Body of pancreas (tissue), 4 donors: ENCODE measurements around the gene KIF13A. TPM values are rescaled to one million over a fixed set of nuclear protein-coding genes. Genes with fewer than 3 reads are reported as not detected.

Experiments
- ATAC-seq: fragments of 150-250 bp; one replicate; pipeline ENCODE4 v1.9.1; 2016
- DNase-seq, 4 donors: peaks; one replicate each; pipeline ENCODE4 v3.0.0-alpha.2; 2019
- H3K27ac ChIP-seq, 4 donors: fragments of 200-600 bp; sonication (generic); 1 replicate in 3 of 4; 2 replicates in 1 of 4; pipeline versions ENCODE4 v1.5.1 to v1.6.1; 2016 to 2019; ENCODE audit warnings: mild to moderate bottlenecking in 1 of 4, mixed read lengths in 1 of 4, moderate library complexity in 1 of 4
- H3K27me3 ChIP-seq, 2 donors: fragments of 200-600 bp; sonication (generic); one replicate each; pipeline ENCODE4 v1.6.0; 2016; ENCODE audit warnings: mild to moderate bottlenecking in 1 of 2
- H3K36me3 ChIP-seq, 2 donors: fragments of 200-600 bp; sonication (generic); replicated peaks in 1 of 2; 2 replicates each; pipeline ENCODE4 v1.5.1; 2016; ENCODE audit warnings: low read depth in 2 of 2; ENCODE audit not compliant: insufficient read depth in 1 of 2
- H3K4me1 ChIP-seq: fragments of 200-600 bp; sonication (generic); one replicate; pipeline ENCODE4 v1.6.0; 2016
- H3K4me3 ChIP-seq, 2 donors: fragments of 200-600 bp; sonication (generic); 1 replicate in 1 of 2; 2 replicates in 1 of 2; pipeline ENCODE4 v1.5.1; 2016 to 2019
- H3K9me3 ChIP-seq, 3 donors: fragments of 200-600 bp; sonication (generic); 1 replicate in 2 of 3; 2 replicates in 1 of 3; pipeline ENCODE4 v1.5.1; 2016
- POLR2A ChIP-seq, 3 donors: fragments of 450-650 bp; IDR thresholded peaks; one replicate each; pipeline ENCODE4 v1.6.1; 2016; ENCODE audit warnings: antibody characterized with exemption in 3 of 3, mild to moderate bottlenecking in 2 of 3
- WGBS, 2 donors: methylation state at CpG; one replicate each; pipeline ENCODE4 v1.1.5; 2017; 5-methylcytosine and 5-hydroxymethylcytosine counted together
- intact Hi-C: fragments of 100-400 bp; cut with DNase I; formaldehyde crosslinking; loops from one replicate; pipeline ENCODE4 v1.15.1; 2023
- total RNA-seq, 2 donors: library from RNA; depleted of rRNA; stranded (reverse); fragments of >200 nt; gene quantifications; one replicate each; pipeline ENCODE4 v1.1.0, GENCODE V29; 2016
- TF ChIP-seq, protein P1 (sequence below), 7 experiments: fragments of 450-650 bp in 4 of 7; fragments of 200-600 bp in 3 of 7; sonication (generic) in 3 of 7; IDR thresholded peaks; one replicate each; pipeline ENCODE4 v1.5.1; 2016 to 2019; ENCODE audit warnings: antibody characterized with exemption in 7 of 7

The KIF13A gene
- total RNA-seq, 2 donors from 2014 or later: 13.2 to 17.1 TPM

DNA sequence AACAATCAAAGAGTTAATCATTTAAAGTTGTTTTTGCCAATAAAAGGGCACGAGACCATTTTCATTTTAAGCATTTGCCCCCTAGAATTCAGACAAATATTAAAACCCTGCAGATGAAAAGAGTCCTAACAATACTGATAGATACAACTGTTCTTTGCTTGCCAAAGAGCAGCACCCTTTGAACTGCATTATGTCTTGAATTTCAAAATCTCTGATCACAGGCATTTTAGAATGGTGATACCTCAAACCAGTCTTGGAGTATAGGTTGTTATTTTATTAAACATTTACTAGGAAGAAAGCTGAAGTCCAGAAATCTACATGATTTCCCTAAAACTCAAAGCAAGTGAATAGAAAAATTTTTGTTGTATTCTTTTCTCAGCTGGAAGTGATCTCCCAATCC, 108.7 kb downstream of the KIF13A start:
- intact Hi-C loops: no loop called here
- WGBS, 2 donors: 73% methylated on average over 1 of the region's 1 CpG
- no peak for ATAC-seq
- Histone ChIP-seq H3K27me3 (no peaks in the 10 kb centered on the region), H3K27ac (no peak overlapping the region), H3K36me3 (no peaks in the 10 kb centered on the region), H3K4me3 (no peak overlapping the region), H3K4me1 (no peaks in the 10 kb centered on the region), H3K9me3 (no peaks in the 10 kb centered on the region)
- TF ChIP-seq POLR2A (IDR thresholded peaks at IDR 0.05): no peak
- TF ChIP-seq, protein P1, sequence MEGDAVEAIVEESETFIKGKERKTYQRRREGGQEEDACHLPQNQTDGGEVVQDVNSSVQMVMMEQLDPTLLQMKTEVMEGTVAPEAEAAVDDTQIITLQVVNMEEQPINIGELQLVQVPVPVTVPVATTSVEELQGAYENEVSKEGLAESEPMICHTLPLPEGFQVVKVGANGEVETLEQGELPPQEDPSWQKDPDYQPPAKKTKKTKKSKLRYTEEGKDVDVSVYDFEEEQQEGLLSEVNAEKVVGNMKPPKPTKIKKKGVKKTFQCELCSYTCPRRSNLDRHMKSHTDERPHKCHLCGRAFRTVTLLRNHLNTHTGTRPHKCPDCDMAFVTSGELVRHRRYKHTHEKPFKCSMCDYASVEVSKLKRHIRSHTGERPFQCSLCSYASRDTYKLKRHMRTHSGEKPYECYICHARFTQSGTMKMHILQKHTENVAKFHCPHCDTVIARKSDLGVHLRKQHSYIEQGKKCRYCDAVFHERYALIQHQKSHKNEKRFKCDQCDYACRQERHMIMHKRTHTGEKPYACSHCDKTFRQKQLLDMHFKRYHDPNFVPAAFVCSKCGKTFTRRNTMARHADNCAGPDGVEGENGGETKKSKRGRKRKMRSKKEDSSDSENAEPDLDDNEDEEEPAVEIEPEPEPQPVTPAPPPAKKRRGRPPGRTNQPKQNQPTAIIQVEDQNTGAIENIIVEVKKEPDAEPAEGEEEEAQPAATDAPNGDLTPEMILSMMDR (IDR thresholded peaks at IDR 0.05): no peak
- DNase-seq: no peak

DNA sequence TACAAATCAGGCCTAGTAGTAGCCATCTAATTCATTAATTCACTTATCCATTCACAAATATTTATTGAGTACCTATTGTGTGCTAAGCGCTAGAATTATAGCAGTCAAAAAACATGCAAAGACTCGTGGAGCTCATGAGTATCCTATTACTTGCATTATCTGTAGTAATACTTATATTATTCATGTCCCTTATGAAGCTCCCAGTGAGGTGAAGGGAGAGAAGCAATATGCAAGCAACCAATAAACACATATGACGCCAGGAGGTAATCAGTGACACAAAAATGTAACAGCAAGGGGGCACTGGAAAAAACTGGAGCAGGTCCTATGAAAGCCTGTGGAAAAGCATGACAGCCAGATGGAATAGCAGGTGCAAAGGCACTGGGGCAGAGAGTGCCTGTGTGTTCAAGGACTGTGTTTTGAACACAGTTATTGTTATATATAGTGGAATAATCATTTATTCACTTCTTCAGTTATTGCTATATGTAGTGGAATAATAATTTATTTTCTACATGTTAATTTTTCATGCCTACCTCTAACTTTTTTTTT, 109.5 kb downstream of the KIF13A start:
- TF ChIP-seq POLR2A (IDR thresholded peaks at IDR 0.05): no peak
- TF ChIP-seq, protein P1 (IDR thresholded peaks at IDR 0.05): no peak
- 92 to 96% methylated on average over 3 of the region's 3 CpGs for WGBS, 2 donors
- DNase-seq: no peak
- Histone ChIP-seq H3K36me3 (no peaks in the 10 kb centered on the region), H3K27me3 (no peaks in the 10 kb centered on the region), H3K27ac (no peak overlapping the region), H3K4me1 (no peaks in the 10 kb centered on the region), H3K9me3 (no peaks in the 10 kb centered on the region), H3K4me3 (no peak overlapping the region)
- no peak for ATAC-seq
- intact Hi-C loops: no loop called here

DNA sequence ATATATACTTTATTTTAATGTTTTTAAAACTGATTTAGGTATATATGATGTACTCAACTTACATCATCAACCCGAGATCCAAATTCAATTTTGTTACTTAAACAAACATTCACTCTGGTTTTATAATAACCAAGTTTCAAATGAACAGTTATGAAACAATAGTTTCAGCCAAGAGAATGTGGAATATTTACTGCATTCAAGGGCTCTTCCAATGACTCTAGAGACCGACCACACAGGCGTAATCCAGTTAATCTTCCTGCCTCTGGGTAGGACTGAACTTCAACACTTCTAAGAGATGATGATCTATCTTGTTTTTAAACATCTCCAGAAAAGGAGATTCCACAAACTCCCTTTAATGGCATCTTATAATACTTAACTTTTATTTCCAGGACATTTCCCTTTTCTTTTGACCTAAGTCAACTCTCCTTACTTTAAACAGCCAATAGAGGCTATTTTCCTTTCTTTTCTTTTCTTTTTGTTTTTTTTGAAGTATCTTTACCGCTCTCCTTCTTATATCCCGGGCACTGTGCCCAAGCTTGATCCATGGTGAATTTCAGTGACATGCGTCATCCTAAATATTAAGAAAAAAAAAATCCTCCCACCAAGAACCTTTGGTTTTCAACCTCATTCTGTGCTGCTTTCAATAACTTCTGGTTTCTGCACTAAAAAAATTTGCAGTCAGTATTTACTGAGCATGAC, 110.1 kb downstream of the KIF13A start:
- H3K36me3 ChIP-seq: no peaks in the 10 kb centered on the region
- intact Hi-C loops: no loop called here
- no peak overlapping the region for H3K27ac ChIP-seq
- WGBS, 2 donors: 82 to 83% methylated on average over 6 of the region's 6 CpGs
- no peak overlapping the region for H3K4me3 ChIP-seq
- no peaks in the 10 kb centered on the region for H3K27me3 ChIP-seq
- ATAC-seq (no peak), DNase-seq (no peak)
- H3K4me1 ChIP-seq: no peaks in the 10 kb centered on the region
- TF ChIP-seq POLR2A (IDR thresholded peaks at IDR 0.05): no peak
- TF ChIP-seq, protein P1 (IDR thresholded peaks at IDR 0.05): no peak
- H3K9me3 ChIP-seq: no peaks in the 10 kb centered on the region

DNA sequence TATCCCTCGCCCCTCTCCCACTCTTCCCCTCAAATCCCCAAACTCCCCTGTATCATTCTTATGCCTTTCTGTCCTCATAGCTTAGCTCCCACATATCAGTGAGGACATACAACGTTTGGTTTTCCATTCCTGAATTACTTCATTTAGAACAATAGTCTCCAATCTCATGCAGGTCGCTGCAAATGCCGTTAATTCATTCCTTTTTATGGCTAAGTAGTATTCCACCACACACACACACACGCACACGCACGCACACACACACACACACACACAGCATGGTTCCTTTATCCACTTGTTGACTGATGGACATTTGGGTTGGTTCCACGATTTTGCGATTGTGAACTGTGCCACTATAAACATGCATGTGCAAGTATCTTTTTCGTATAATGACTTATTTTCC, 112.7 kb downstream of the KIF13A start:
- Histone ChIP-seq H3K4me3 (no peak overlapping the region), H3K36me3 (no peaks in the 10 kb centered on the region), H3K4me1 (no peaks in the 10 kb centered on the region), H3K27ac (no peak overlapping the region), H3K27me3 (no peaks in the 10 kb centered on the region), H3K9me3 (no peaks in the 10 kb centered on the region)
- ATAC-seq (no peak), DNase-seq (no peak)
- WGBS, 2 donors: 81 to 91% methylated on average over 10 of the region's 10 CpGs
- intact Hi-C loops: no loop called here
- TF ChIP-seq POLR2A (IDR thresholded peaks at IDR 0.05): no peak
- TF ChIP-seq, protein P1 (IDR thresholded peaks at IDR 0.05): no peak

DNA sequence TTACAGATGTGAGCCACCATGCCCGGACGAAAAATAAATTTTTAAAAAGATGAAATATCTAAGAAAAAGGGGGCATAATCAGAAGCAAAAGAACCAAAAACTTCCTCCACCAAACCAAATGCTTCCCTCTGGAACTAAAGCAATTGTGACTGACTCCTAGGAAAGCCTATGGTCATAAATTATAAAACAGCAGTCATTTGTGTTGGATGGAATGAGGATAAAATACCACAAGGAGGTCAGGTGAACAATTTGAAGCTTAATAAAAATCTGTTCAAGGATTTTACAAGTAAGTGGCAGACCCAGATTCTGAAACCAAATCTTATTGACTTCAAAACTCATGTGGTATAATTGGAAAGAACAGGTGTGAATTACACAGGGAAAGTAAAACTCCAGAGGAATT, 114.5 kb downstream of the KIF13A start:
- no peak overlapping the region for H3K4me3 ChIP-seq
- TF ChIP-seq, protein P1 (IDR thresholded peaks at IDR 0.05): no peak
- no peak for TF ChIP-seq POLR2A (IDR thresholded peaks at IDR 0.05)
- H3K27me3 ChIP-seq: no peaks in the 10 kb centered on the region
- H3K9me3 ChIP-seq: no peaks in the 10 kb centered on the region
- WGBS, 2 donors: 97 to 98% methylated on average over 2 of the region's 2 CpGs
- ATAC-seq (no peak), DNase-seq (no peak)
- H3K36me3 ChIP-seq: no peaks in the 10 kb centered on the region
- H3K4me1 ChIP-seq: peaks cover 8% of the 10 kb centered on the region
- intact Hi-C loops: no loop called here
- H3K27ac ChIP-seq: no peak overlapping the region
